OCI-LY3 (cell line): ENCODE data around the gene ZEB1.
"Not testable (repeated sequence)": the region's sequence is repeated elsewhere in the genome, so short reads cannot be mapped to it uniquely, and the experiment has no call there.

Experiments
- EZH2phosphoT487 ChIP-seq: fragments of 200-600 bp; shearing (Covaris generic); IDR thresholded peaks from 2 replicates; pipeline ENCODE4 v1.6.1; 2018; ENCODE audit warnings: antibody characterized with exemption, mixed run types, low read depth
- TF ChIP-seq, protein P1 (sequence below): fragments of 200-600, 300-600 bp; sonication (generic); IDR thresholded peaks from 2 replicates; pipeline ENCODE4 v1.5.1; 2014; ENCODE audit warnings: antibody characterized with exemption, low read length, low read depth

DNA sequence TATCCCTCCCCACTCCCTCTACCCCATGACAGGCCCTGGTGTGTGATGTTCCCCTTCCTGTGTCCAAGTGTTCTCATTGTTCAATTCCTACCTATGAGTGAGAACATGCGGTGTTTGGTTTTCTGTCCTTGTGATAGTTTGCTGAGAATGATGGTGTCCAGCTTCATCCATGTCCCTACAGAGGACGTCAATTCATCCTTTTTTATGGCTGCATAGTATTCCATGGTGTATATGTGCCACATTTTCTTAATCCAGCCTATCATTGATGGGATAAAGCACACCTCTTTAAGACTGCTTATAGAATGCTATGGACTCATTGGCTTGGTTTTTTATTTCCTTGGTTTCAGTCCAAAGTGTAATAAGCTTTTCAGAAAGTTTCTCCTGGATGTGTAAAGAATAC is 93.4 kb downstream of the ZEB1 start:
- TF ChIP-seq, protein P1, sequence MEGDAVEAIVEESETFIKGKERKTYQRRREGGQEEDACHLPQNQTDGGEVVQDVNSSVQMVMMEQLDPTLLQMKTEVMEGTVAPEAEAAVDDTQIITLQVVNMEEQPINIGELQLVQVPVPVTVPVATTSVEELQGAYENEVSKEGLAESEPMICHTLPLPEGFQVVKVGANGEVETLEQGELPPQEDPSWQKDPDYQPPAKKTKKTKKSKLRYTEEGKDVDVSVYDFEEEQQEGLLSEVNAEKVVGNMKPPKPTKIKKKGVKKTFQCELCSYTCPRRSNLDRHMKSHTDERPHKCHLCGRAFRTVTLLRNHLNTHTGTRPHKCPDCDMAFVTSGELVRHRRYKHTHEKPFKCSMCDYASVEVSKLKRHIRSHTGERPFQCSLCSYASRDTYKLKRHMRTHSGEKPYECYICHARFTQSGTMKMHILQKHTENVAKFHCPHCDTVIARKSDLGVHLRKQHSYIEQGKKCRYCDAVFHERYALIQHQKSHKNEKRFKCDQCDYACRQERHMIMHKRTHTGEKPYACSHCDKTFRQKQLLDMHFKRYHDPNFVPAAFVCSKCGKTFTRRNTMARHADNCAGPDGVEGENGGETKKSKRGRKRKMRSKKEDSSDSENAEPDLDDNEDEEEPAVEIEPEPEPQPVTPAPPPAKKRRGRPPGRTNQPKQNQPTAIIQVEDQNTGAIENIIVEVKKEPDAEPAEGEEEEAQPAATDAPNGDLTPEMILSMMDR, result not testable (repeated sequence)
- not testable (repeated sequence) for TF ChIP-seq EZH2phosphoT487
